ENCODE data around the gene SPIRE2. TPM values are rescaled to one million over a fixed set of nuclear protein-coding genes. Genes with fewer than 3 reads are reported as not detected.

SPIRE2 gene
- total and polyA plus RNA-seq, 2 of the 13 experiments (the other 11 are each of a cell fraction or from before 2014, with no cell fraction given), result 13.3 to 37.5 TPM

DNA sequence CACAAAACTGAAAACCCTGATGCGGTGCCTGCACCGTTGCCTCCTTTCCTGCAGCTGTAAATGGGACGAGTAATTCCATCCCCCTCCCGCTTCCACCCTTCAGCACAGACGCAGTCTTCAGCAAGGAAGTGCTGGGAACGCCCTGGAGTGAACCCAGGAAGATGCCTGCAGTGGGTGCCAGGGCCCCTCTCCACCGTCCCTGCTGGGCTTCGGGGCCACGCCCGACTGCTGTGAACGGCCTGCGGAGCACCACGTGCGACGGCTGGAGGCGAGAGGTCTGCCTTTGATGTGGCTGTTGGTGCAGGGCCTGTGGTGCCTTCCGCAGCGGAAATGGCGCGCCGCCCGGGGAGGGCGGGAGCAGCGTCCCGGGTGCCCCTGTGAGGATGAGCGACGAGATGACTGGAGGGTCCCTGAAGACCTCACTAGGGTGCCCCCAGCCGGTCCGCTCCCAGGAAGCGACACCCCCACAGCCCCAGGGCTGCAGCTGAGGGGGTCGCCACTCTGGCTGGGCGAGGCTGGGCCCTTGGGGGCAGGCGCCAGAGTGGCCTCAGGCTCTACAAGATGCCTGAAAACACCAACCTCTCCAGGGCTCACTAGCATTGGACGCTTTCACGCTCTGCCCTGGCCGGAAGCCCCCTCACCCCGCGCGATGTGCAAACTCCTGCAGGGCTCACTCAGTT is 89.6 kb downstream of the SPIRE2 start (continued):
- TF ChIP-seq HDAC1 (CRISPR knock-in tag; IDR thresholded peaks at IDR 0.05) (peak; percentile 96), MTF1 (CRISPR knock-in tag; IDR thresholded peaks at IDR 0.05) (peak; percentile 82; the same call in 1 of the 2 replicates), MBD4 (IDR thresholded peaks at IDR 0.05; ENCODE audit: borderline replicate concordance, low read length) (no peak), ZNF343 (CRISPR knock-in tag; IDR thresholded peaks at IDR 0.05) (peak; percentile 95), NPAS2 (CRISPR knock-in tag; IDR thresholded peaks at IDR 0.05; ENCODE audit: borderline replicate concordance) (no peak), KLF6 (CRISPR knock-in tag; IDR thresholded peaks at IDR 0.05) (peak; percentile 99), RAD21 (CRISPR knock-in tag; IDR thresholded peaks at IDR 0.05) (no peak; the same call in none of the 2 replicates), CCDC6 (CRISPR knock-in tag; IDR thresholded peaks at IDR 0.05) (peak; percentile 100), ZNF616 (CRISPR knock-in tag; IDR thresholded peaks at IDR 0.05; ENCODE audit: low read depth) (peak; percentile 96), ZNF678 (CRISPR knock-in tag; IDR thresholded peaks at IDR 0.05) (peak; percentile 99), ZFAT (CRISPR knock-in tag; conservative IDR thresholded peaks at IDR 0.05) (peak; percentile 93), ZNF10 (CRISPR knock-in tag; IDR thresholded peaks at IDR 0.05; ENCODE audit: borderline replicate concordance, low read depth) (0 out of 2 replicates have a peak, but pooled peaks have one; percentile 76), RBAK (CRISPR knock-in tag; IDR thresholded peaks at IDR 0.05) (peak; percentile 77; the same call in 1 of the 2 replicates), ARNTL (CRISPR knock-in tag; IDR thresholded peaks at IDR 0.05) (peak; percentile 98), SSRP1 (CRISPR knock-in tag; IDR thresholded peaks at IDR 0.05) (peak; percentile 81; the same call in 1 of the 2 replicates), SIX4 (CRISPR knock-in tag; IDR thresholded peaks at IDR 0.05) (peak; percentile 88)
- TF ChIP-seq, protein P1, sequence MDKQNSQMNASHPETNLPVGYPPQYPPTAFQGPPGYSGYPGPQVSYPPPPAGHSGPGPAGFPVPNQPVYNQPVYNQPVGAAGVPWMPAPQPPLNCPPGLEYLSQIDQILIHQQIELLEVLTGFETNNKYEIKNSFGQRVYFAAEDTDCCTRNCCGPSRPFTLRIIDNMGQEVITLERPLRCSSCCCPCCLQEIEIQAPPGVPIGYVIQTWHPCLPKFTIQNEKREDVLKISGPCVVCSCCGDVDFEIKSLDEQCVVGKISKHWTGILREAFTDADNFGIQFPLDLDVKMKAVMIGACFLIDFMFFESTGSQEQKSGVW (CRISPR knock-in tag; IDR thresholded peaks at IDR 0.05; ENCODE audit: borderline replicate concordance), result no peak
- TF ChIP-seq, protein P2, sequence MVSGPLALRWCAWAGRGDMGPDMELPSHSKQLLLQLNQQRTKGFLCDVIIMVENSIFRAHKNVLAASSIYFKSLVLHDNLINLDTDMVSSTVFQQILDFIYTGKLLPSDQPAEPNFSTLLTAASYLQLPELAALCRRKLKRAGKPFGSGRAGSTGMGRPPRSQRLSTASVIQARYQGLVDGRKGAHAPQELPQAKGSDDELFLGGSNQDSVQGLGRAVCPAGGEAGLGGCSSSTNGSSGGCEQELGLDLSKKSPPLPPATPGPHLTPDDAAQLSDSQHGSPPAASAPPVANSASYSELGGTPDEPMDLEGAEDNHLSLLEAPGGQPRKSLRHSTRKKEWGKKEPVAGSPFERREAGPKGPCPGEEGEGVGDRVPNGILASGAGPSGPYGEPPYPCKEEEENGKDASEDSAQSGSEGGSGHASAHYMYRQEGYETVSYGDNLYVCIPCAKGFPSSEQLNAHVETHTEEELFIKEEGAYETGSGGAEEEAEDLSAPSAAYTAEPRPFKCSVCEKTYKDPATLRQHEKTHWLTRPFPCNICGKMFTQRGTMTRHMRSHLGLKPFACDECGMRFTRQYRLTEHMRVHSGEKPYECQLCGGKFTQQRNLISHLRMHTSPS (CRISPR knock-in tag; IDR thresholded peaks at IDR 0.05; ENCODE audit: low read depth), result peak; percentile 97
- TF ChIP-seq, protein P3, sequence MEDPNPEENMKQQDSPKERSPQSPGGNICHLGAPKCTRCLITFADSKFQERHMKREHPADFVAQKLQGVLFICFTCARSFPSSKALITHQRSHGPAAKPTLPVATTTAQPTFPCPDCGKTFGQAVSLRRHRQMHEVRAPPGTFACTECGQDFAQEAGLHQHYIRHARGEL (CRISPR knock-in tag; IDR thresholded peaks at IDR 0.05), result peak; percentile 96
- TF ChIP-seq, protein P4, sequence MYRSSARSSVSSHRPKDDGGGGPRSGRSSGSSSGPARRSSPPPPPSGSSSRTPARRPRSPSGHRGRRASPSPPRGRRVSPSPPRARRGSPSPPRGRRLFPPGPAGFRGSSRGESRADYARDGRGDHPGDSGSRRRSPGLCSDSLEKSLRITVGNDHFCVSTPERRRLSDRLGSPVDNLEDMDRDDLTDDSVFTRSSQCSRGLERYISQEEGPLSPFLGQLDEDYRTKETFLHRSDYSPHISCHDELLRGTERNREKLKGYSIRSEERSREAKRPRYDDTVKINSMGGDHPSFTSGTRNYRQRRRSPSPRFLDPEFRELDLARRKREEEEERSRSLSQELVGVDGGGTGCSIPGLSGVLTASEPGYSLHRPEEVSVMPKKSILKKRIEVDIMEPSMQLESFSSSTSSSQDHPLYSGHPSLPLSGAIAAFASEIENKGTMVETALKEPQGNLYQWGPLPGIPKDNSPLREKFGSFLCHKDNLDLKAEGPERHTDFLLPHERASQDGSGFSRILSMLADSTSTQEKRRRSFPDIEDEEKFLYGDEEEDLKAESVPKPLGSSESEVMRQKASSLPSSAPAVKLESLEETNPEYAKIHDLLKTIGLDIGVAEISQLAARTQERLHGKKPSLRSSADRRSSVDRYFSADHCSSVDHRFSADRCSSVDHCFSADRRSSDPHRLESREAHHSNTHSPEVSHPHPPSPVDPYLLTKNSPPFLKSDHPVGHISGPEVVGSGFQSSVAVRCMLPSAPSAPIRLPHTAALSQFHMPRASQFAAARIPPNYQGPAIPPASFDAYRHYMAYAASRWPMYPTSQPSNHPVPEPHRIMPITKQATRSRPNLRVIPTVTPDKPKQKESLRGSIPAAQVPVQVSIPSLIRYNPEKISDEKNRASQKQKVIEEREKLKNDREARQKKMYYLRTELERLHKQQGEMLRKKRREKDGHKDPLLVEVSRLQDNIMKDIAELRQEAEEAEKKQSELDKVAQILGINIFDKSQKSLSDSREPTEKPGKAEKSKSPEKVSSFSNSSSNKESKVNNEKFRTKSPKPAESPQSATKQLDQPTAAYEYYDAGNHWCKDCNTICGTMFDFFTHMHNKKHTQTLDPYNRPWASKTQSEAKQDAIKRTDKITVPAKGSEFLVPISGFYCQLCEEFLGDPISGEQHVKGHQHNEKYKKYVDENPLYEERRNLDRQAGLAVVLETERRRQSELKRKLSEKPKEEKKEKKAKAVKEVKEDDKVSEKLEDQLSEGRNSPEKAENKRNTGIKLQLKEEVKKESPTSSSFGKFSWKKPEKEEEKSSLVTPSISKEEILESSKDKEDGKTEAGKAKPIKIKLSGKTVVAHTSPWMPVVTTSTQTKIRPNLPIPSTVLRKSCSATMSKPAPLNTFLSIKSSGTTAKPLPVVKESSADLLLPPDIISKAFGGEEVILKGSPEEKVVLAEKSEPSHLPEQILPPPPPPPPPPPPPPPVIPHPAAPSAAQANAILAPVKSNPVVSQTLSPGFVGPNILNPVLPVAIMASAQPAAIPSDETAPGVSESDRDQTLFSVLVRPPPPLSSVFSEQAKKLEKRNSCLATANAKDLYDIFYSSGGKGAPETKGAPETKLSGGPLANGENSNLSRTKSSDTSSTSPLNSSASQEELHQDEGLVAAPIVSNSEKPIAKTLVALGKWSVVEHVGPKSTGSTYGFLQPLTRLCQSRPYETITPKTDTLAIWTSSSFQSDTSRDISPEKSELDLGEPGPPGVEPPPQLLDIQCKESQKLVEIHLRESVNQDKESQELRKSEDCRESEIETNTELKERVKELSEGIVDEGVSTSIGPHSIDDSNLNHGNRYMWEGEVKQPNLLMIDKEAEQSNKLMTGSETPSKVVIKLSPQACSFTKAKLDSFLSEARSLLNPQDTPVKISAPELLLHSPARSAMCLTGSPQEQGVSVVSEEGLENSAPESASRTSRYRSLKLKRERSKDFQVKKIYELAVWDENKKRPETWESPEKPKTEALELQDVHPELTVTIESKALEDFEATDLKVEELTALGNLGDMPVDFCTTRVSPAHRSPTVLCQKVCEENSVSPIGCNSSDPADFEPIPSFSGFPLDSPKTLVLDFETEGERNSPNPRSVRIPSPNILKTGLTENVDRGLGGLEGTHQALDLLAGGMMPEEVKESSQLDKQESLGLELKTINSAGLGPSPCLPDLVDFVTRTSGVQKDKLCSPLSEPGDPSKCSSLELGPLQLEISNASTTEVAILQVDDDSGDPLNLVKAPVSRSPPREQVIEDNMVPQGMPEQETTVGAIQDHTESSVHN (CRISPR knock-in tag; IDR thresholded peaks at IDR 0.05), result peak; percentile 97

All from HepG2 (cell line).